Trophoblast cell (in vitro differentiated cells and primary cell): ENCODE measurements around the gene SPI1.

Experiments
- DNase-seq, 2 donors: peaks; one replicate each; pipeline ENCODE4 v3.0.0-alpha.2; 2016
- H2AFZ ChIP-seq: 2 replicates; pipeline ENCODE4 v1.6.1; 2013; ENCODE audit warnings: low read length, moderate library complexity, mild to moderate bottlenecking; ENCODE audit not compliant: insufficient read depth, poor library complexity
- H2AK5ac ChIP-seq: 2 replicates; pipeline ENCODE4 v1.6.1; 2013; ENCODE audit warnings: mild to moderate bottlenecking, low read length
- H2BK120ac ChIP-seq: 2 replicates; pipeline ENCODE4 v1.6.1; 2013; ENCODE audit warnings: low read length, mild to moderate bottlenecking, moderate library complexity; ENCODE audit not compliant: insufficient read depth, poor library complexity
- H2BK12ac ChIP-seq: 2 replicates; pipeline ENCODE4 v1.6.1; 2013; ENCODE audit warnings: mild to moderate bottlenecking, low read length, moderate library complexity
- H2BK5ac ChIP-seq: 2 replicates; pipeline ENCODE4 v1.6.1; 2013; ENCODE audit warnings: low read length, low read depth, moderate library complexity, mild to moderate bottlenecking; ENCODE audit not compliant: poor library complexity
- H3K14ac ChIP-seq: 2 replicates; pipeline ENCODE4 v1.6.1; 2013; ENCODE audit warnings: mild to moderate bottlenecking, low read length
- H3K18ac ChIP-seq: 2 replicates; pipeline ENCODE4 v1.6.1; 2013; ENCODE audit warnings: mild to moderate bottlenecking, low read length
- H3K23ac ChIP-seq: 2 replicates; pipeline ENCODE4 v1.6.1; 2013; ENCODE audit warnings: low read length
- H3K27ac ChIP-seq: 2 replicates; pipeline ENCODE4 v1.5.1; 2013; ENCODE audit warnings: low read depth, mild to moderate bottlenecking, inconsistent platforms, low read length, moderate library complexity
- H3K27me3 ChIP-seq: 2 replicates; pipeline ENCODE4 v1.6.1; 2013; ENCODE audit warnings: inconsistent platforms, mild to moderate bottlenecking, low read length, moderate library complexity; ENCODE audit not compliant: insufficient read depth
- H3K36me3 ChIP-seq, 2 experiments: 1 replicate in 1 of 2; 2 replicates in 1 of 2; pipeline ENCODE4 v1.6.1; 2013; ENCODE audit warnings: low read length in 2 of 2, mild to moderate bottlenecking in 2 of 2, moderate library complexity in 1 of 2; ENCODE audit not compliant: insufficient read depth in 2 of 2, control insufficient read depth in 1 of 2
- H3K4ac ChIP-seq: 2 replicates; pipeline ENCODE4 v1.6.1; 2013; ENCODE audit warnings: low read depth, mild to moderate bottlenecking, low read length, moderate library complexity
- H3K4me1 ChIP-seq, 2 experiments: 1 replicate in 1 of 2; 2 replicates in 1 of 2; pipeline ENCODE4 v1.6.1; 2013; ENCODE audit warnings: low read length in 2 of 2, mild to moderate bottlenecking in 2 of 2, moderate library complexity in 1 of 2; ENCODE audit not compliant: insufficient read depth in 2 of 2, control insufficient read depth in 1 of 2
- H3K4me2 ChIP-seq: 2 replicates; pipeline ENCODE4 v1.6.1; 2013; ENCODE audit warnings: inconsistent platforms, mild to moderate bottlenecking, low read length, moderate library complexity
- H3K4me3 ChIP-seq: 2 replicates; pipeline ENCODE4 v1.5.1; 2013; ENCODE audit warnings: mild to moderate bottlenecking, low read depth, low read length, inconsistent platforms
- H3K79me1 ChIP-seq: one replicate; pipeline ENCODE4 v1.6.1; 2013; ENCODE audit warnings: low read length
- H3K79me2 ChIP-seq: 2 replicates; pipeline ENCODE4 v1.6.1; 2013; ENCODE audit warnings: low read length, mild to moderate bottlenecking; ENCODE audit not compliant: control insufficient read depth, insufficient read depth, poor library complexity
- H3K9ac ChIP-seq: 2 replicates; pipeline ENCODE4 v1.6.1; 2013; ENCODE audit warnings: mild to moderate bottlenecking, low read length
- H3K9me3 ChIP-seq: 2 replicates; pipeline ENCODE4 v1.6.1; 2013; ENCODE audit warnings: low read depth, mild to moderate bottlenecking, control low read depth, inconsistent platforms, low read length; ENCODE audit not compliant: insufficient read depth
- H4K12ac ChIP-seq: 2 replicates; pipeline ENCODE4 v1.6.1; 2013; ENCODE audit warnings: low read depth, mild to moderate bottlenecking, low read length, moderate library complexity
- H4K8ac ChIP-seq: 2 replicates; pipeline ENCODE4 v1.6.1; 2013; ENCODE audit warnings: low read depth, mild to moderate bottlenecking, low read length, moderate library complexity
- H4K91ac ChIP-seq: one replicate; pipeline ENCODE4 v1.6.1; 2013; ENCODE audit warnings: low read depth, mild to moderate bottlenecking, low read length, moderate library complexity
- WGBS: extraction: QIAGEN DNeasy Blood & Tissue Kit; methylation state at CpG from one replicate; pipeline ENCODE4 v1.1.7; 2013; ENCODE audit warnings: missing lambda C conversion rate; ENCODE audit not compliant: insufficient read length, insufficient coverage; ENCODE audit errors: extremely low coverage; 5-methylcytosine and 5-hydroxymethylcytosine counted together

SPI1 gene

GRCh38 chr11:47340010-47340409 lies 38.3 kb downstream of the SPI1 start:
- Histone ChIP-seq H3K27ac (no peak overlapping the region), H3K18ac (no peak overlapping the region), H3K79me2 (no peaks in the 10 kb centered on the region), H2BK5ac (no peak overlapping the region), H2AFZ (no peak overlapping the region), H3K4me2 (no peak overlapping the region), H3K4me3 (no peak overlapping the region), H2AK5ac (no peak overlapping the region), H2BK120ac (no peak overlapping the region), H3K9me3 (peaks cover under 1% of the 10 kb centered on the region), H2BK12ac (no peak overlapping the region), H3K27me3 (no peaks in the 10 kb centered on the region), H4K91ac (no peak overlapping the region), H3K14ac (no peak overlapping the region), H4K8ac (no peak overlapping the region), H3K36me3 (no peaks in the 10 kb centered on the region), H3K9ac (no peak overlapping the region), H3K4me1 (peaks cover 4 to 6% of the 10 kb centered on the region in 2 experiments), H4K12ac (no peak overlapping the region), H3K79me1 (no peaks in the 10 kb centered on the region), H3K23ac (no peak overlapping the region), H3K4ac (no peak overlapping the region)
- no CpG with 5 or more reads among the region's 9 CpGs for WGBS
- DNase-seq = no peak

GRCh38 chr11:47338396-47339241 lies 39.7 kb downstream of the SPI1 start:
- Histone ChIP-seq H4K91ac (no peak overlapping the region), H3K79me2 (no peaks in the 10 kb centered on the region), H3K27ac (no peak overlapping the region), H3K4me1 (peaks cover 4 to 6% of the 10 kb centered on the region in 2 experiments), H3K4ac (no peak overlapping the region), H3K36me3 (no peaks in the 10 kb centered on the region), H2BK5ac (no peak overlapping the region), H3K9me3 (peaks cover 3% of the 10 kb centered on the region), H3K9ac (no peak overlapping the region), H2AFZ (no peak overlapping the region), H3K27me3 (no peaks in the 10 kb centered on the region), H3K23ac (no peak overlapping the region), H3K79me1 (no peaks in the 10 kb centered on the region), H3K4me2 (no peak overlapping the region), H2AK5ac (no peak overlapping the region), H4K8ac (no peak overlapping the region), H3K18ac (no peak overlapping the region), H2BK120ac (no peak overlapping the region), H2BK12ac (no peak overlapping the region), H3K14ac (no peak overlapping the region), H4K12ac (no peak overlapping the region), H3K4me3 (no peak overlapping the region)
- DNase-seq = no peak
- no CpG with 5 or more reads among the region's 27 CpGs for WGBS

- H2BK120ac ChIP-seq = no peak overlapping the region
- no peak overlapping the region for H3K18ac ChIP-seq
- peak; percentile 37 to 59 for DNase-seq
- no peaks in the 10 kb centered on the region for H3K36me3 ChIP-seq
- H3K27ac ChIP-seq = no peak overlapping the region
- H2BK5ac ChIP-seq = no peak overlapping the region
- no peak overlapping the region for H3K14ac ChIP-seq
- H3K79me1 ChIP-seq = no peaks in the 10 kb centered on the region
- no peaks in the 10 kb centered on the region for H3K79me2 ChIP-seq
- no peak overlapping the region for H3K4me3 ChIP-seq
- H3K9me3 ChIP-seq = peaks cover 3% of the 10 kb centered on the region
- no peak overlapping the region for H4K12ac ChIP-seq
- H3K4me1 ChIP-seq = peaks cover 4 to 6% of the 10 kb centered on the region in 2 experiments
- no peak overlapping the region for H3K9ac ChIP-seq
- H2AK5ac ChIP-seq = no peak overlapping the region
- H3K4ac ChIP-seq = no peak overlapping the region
- no peak overlapping the region for H4K91ac ChIP-seq
- H2AFZ ChIP-seq = no peak overlapping the region
- no peaks in the 10 kb centered on the region for H3K27me3 ChIP-seq
- no peak overlapping the region for H4K8ac ChIP-seq
- WGBS = no CpG with 5 or more reads among the region's 34 CpGs
- H3K4me2 ChIP-seq = no peak overlapping the region
- H2BK12ac ChIP-seq = no peak overlapping the region
- no peak overlapping the region for H3K23ac ChIP-seq
Observed at GRCh38 chr11:47337229-47337924, 41.0 kb downstream of the SPI1 start.

GRCh38 chr11:47336595-47336994 lies 41.8 kb downstream of the SPI1 start:
- no peak overlapping the region for H4K12ac ChIP-seq
- no peak overlapping the region for H4K8ac ChIP-seq
- no peak overlapping the region for H3K4me3 ChIP-seq
- no peak overlapping the region for H3K9ac ChIP-seq
- H3K79me2 ChIP-seq = no peaks in the 10 kb centered on the region
- no peak overlapping the region for H3K23ac ChIP-seq
- H3K27ac ChIP-seq = no peak overlapping the region
- no CpG with 5 or more reads among the region's 4 CpGs for WGBS
- no peak overlapping the region for H3K4ac ChIP-seq
- H3K14ac ChIP-seq = no peak overlapping the region
- peaks cover 3% of the 10 kb centered on the region for H3K9me3 ChIP-seq
- no peaks in the 10 kb centered on the region for H3K27me3 ChIP-seq
- H3K36me3 ChIP-seq = no peaks in the 10 kb centered on the region
- H2BK120ac ChIP-seq = no peak overlapping the region
- H2AFZ ChIP-seq = no peak overlapping the region
- no peak overlapping the region for H4K91ac ChIP-seq
- H2AK5ac ChIP-seq = no peak overlapping the region
- H3K79me1 ChIP-seq = no peaks in the 10 kb centered on the region
- no peak overlapping the region for H2BK5ac ChIP-seq
- no peak overlapping the region for H2BK12ac ChIP-seq
- DNase-seq = no peak
- no peak overlapping the region for H3K18ac ChIP-seq
- no peak overlapping the region for H3K4me2 ChIP-seq
- peaks cover 4 to 6% of the 10 kb centered on the region in 2 experiments for H3K4me1 ChIP-seq
